ENCODE measurements around the gene ATXN1.

ATXN1 gene

DNA sequence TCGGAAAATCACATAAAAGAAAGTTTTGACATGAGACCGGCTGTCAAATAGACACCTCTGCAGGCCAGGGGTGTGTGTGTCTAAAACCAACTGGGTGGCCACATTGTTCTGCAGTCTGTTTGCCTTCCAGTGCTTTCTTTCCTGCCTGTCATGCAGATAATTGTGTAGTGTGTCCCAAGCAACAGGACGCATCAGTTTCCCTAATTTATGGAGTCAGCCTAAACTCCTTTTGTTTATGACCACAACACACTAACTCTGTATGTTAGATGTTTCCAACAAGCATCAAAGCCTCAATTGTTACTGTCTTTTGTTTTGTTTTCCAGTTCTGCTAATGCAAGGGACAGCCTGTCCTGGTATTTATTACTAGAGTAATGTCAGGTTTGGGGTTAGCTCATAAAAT, 205.7 kb downstream of the ATXN1 start:
- Histone ChIP-seq H3K14ac (ENCODE audit: low read length in 2 of 2) (no peak overlapping the region), H2AFZ (ENCODE audit: low read depth, low read length) (no peak overlapping the region), H3K9ac (ENCODE audit: low read length) (no peak overlapping the region), H3K79me1 (replicated peaks; ENCODE audit: low read length, poor library complexity, severe bottlenecking) (peaks cover 2% of the 10 kb centered on the region), H3K4ac (ENCODE audit: low read depth in 1 of 2, low read length in 2 of 2) (no peak overlapping the region), H2BK12ac (ENCODE audit: low read length in 2 of 2) (no peak overlapping the region), H3K9me3 (ENCODE audit: control insufficient read depth, low read length) (no peaks in the 10 kb centered on the region), H2BK15ac (ENCODE audit: low read depth, poor library complexity, severe bottlenecking) (no peak overlapping the region), H3K23ac (ENCODE audit: low read length in 2 of 2) (no peak overlapping the region), H3K4me2 (ENCODE audit: low read length, poor library complexity, severe bottlenecking) (no peak overlapping the region), H3K18ac (ENCODE audit: low read depth in 1 of 2, low read length in 2 of 2) (no peak overlapping the region), H2BK5ac (ENCODE audit: low read depth, low read length, poor library complexity, severe bottlenecking) (no peak overlapping the region), H4K91ac (ENCODE audit: low read length) (no peak overlapping the region), H3K27me3 (ENCODE audit: control insufficient read depth in 1 of 2, insufficient read depth in 1 of 2, low read length in 2 of 2) (no peaks in the 10 kb centered on the region), H3K4me3 (ENCODE audit: insufficient read depth in 1 of 2, low read depth in 1 of 2, low read length in 2 of 2) (no peak overlapping the region), H3K27ac (ENCODE audit: low read length, poor library complexity, severe bottlenecking) (no peak overlapping the region), H4K8ac (ENCODE audit: low read length) (no peak overlapping the region), H3K4me1 (ENCODE audit: control insufficient read depth, insufficient read depth, low read depth, low read length) (no peaks in the 10 kb centered on the region), H2BK120ac (ENCODE audit: low read depth, low read length) (no peak overlapping the region), H2AK5ac (ENCODE audit: low read length, severe bottlenecking) (no peak overlapping the region), H3K36me3 (ENCODE audit: control insufficient read depth in 1 of 2, insufficient read depth in 2 of 2, low read depth in 1 of 2, low read length in 2 of 2) (peaks cover 0 to 14% of the 10 kb centered on the region in 2 experiments)
- 80% methylated on average over 3 of the region's 3 CpGs for WGBS
- no peak for DNase-seq

DNA sequence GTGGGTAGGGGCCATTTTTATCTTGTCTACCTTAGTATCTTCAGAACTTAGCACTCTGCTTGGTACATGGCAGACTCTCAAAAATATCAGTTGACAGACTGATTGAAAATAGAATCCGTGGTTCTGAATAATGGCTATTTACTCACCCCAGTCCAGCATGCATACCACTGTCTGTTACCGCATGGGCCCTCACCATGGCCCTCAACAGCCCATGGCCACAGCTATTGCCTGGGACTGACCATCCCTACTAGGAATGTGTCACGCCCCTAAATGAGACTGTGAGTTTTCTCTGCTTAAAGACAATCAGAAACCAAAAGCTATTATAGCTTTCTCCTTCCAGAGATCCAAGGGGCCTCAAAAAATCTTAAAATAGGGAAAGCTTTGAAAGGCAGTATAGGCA, 207.7 kb downstream of the ATXN1 start:
- no peak overlapping the region for H3K9ac ChIP-seq (ENCODE audit: low read length)
- no peak overlapping the region for H3K23ac ChIP-seq (ENCODE audit: low read length in 2 of 2)
- H2BK5ac ChIP-seq (ENCODE audit: low read depth, low read length, poor library complexity, severe bottlenecking): no peak overlapping the region
- no peak overlapping the region for H2BK12ac ChIP-seq (ENCODE audit: low read length in 2 of 2)
- no peak overlapping the region for H3K18ac ChIP-seq (ENCODE audit: low read depth in 1 of 2, low read length in 2 of 2)
- H3K27me3 ChIP-seq (ENCODE audit: control insufficient read depth in 1 of 2, insufficient read depth in 1 of 2, low read length in 2 of 2): no peaks in the 10 kb centered on the region
- H2AK5ac ChIP-seq (ENCODE audit: low read length, severe bottlenecking): no peak overlapping the region
- H2BK15ac ChIP-seq (ENCODE audit: low read depth, poor library complexity, severe bottlenecking): no peak overlapping the region
- H4K8ac ChIP-seq (ENCODE audit: low read length): no peak overlapping the region
- H3K4me3 ChIP-seq (ENCODE audit: insufficient read depth in 1 of 2, low read depth in 1 of 2, low read length in 2 of 2): no peak overlapping the region
- H3K4ac ChIP-seq (ENCODE audit: low read depth in 1 of 2, low read length in 2 of 2): no peak overlapping the region
- no peak for DNase-seq
- no peak overlapping the region for H3K27ac ChIP-seq (ENCODE audit: low read length, poor library complexity, severe bottlenecking)
- H2BK120ac ChIP-seq (ENCODE audit: low read depth, low read length): no peak overlapping the region
- H3K79me1 ChIP-seq (replicated peaks; ENCODE audit: low read length, poor library complexity, severe bottlenecking): peaks cover 2% of the 10 kb centered on the region
- no peak overlapping the region for H4K91ac ChIP-seq (ENCODE audit: low read length)
- WGBS: 100% methylated on average over 3 of the region's 3 CpGs
- H2AFZ ChIP-seq (ENCODE audit: low read depth, low read length): no peak overlapping the region
- no peak overlapping the region for H3K14ac ChIP-seq (ENCODE audit: low read length in 2 of 2)
- H3K36me3 ChIP-seq (ENCODE audit: control insufficient read depth in 1 of 2, insufficient read depth in 2 of 2, low read depth in 1 of 2, low read length in 2 of 2): peaks cover 0 to 14% of the 10 kb centered on the region in 2 experiments
- H3K9me3 ChIP-seq (ENCODE audit: control insufficient read depth, low read length): no peaks in the 10 kb centered on the region
- no peaks in the 10 kb centered on the region for H3K4me1 ChIP-seq (ENCODE audit: control insufficient read depth, insufficient read depth, low read depth, low read length)
- no peak overlapping the region for H3K4me2 ChIP-seq (ENCODE audit: low read length, poor library complexity, severe bottlenecking)

DNA sequence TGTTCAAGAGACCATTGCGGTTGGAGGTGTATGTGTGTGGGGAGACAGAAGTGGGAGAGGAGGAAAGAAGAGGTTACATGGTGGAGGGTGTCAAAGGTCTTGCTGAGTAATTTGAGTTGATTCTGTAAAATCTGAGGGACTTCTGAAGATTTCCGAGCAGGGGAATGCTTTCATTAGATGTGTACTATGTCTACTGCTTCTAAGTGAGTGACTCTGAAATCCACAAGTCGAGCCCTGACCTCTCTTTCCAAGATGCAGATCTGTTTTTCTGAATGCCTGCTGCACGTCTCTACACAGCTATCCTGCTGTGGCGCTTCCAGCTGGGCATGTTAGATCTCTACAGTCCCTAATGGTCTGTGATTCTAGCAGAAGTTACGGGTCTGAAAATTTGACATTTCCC, 209.8 kb downstream of the ATXN1 start:
- no peak overlapping the region for H3K23ac ChIP-seq (ENCODE audit: low read length in 2 of 2)
- H2BK120ac ChIP-seq (ENCODE audit: low read depth, low read length): no peak overlapping the region
- H2AFZ ChIP-seq (ENCODE audit: low read depth, low read length): no peak overlapping the region
- no peak overlapping the region for H3K4me2 ChIP-seq (ENCODE audit: low read length, poor library complexity, severe bottlenecking)
- no peak overlapping the region for H3K14ac ChIP-seq (ENCODE audit: low read length in 2 of 2)
- H2BK12ac ChIP-seq (ENCODE audit: low read length in 2 of 2): no peak overlapping the region
- peaks cover 4 to 10% of the 10 kb centered on the region in 2 experiments for H3K36me3 ChIP-seq (ENCODE audit: control insufficient read depth in 1 of 2, insufficient read depth in 2 of 2, low read depth in 1 of 2, low read length in 2 of 2)
- H3K18ac ChIP-seq (ENCODE audit: low read depth in 1 of 2, low read length in 2 of 2): no peak overlapping the region
- no peaks in the 10 kb centered on the region for H3K4me1 ChIP-seq (ENCODE audit: control insufficient read depth, insufficient read depth, low read depth, low read length)
- DNase-seq: no peak
- H4K8ac ChIP-seq (ENCODE audit: low read length): no peak overlapping the region
- H4K91ac ChIP-seq (ENCODE audit: low read length): no peak overlapping the region
- no peak overlapping the region for H2BK5ac ChIP-seq (ENCODE audit: low read depth, low read length, poor library complexity, severe bottlenecking)
- H2BK15ac ChIP-seq (ENCODE audit: low read depth, poor library complexity, severe bottlenecking): no peak overlapping the region
- H2AK5ac ChIP-seq (ENCODE audit: low read length, severe bottlenecking): no peak overlapping the region
- WGBS: 93% methylated on average over 6 of the region's 6 CpGs
- H3K4ac ChIP-seq (ENCODE audit: low read depth in 1 of 2, low read length in 2 of 2): no peak overlapping the region
- no peaks in the 10 kb centered on the region for H3K27me3 ChIP-seq (ENCODE audit: control insufficient read depth in 1 of 2, insufficient read depth in 1 of 2, low read length in 2 of 2)
- no peaks in the 10 kb centered on the region for H3K9me3 ChIP-seq (ENCODE audit: control insufficient read depth, low read length)
- no peak overlapping the region for H3K27ac ChIP-seq (ENCODE audit: low read length, poor library complexity, severe bottlenecking)
- H3K79me1 ChIP-seq (replicated peaks; ENCODE audit: low read length, poor library complexity, severe bottlenecking): peaks cover 2% of the 10 kb centered on the region
- H3K9ac ChIP-seq (ENCODE audit: low read length): no peak overlapping the region
- no peak overlapping the region for H3K4me3 ChIP-seq (ENCODE audit: insufficient read depth in 1 of 2, low read depth in 1 of 2, low read length in 2 of 2)

DNA sequence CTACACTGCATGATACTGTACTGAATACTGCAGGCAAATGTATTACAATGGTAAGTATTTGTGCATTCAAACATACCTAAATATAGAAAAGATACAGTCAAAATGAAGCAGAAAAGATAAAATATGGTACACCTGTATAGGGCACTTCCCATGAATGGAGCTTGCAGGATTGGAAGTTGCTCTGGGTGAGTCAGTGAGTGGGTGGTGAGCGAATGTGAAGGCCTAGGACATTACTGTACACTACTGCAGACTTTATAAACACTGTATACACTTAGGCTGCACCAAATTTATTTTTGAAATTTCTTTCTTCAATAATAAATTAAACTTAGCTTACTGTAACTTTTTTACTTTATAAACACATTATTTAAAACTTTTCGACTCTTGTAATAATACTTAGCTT, 213.1 kb downstream of the ATXN1 start:
- H3K9ac ChIP-seq (ENCODE audit: low read length): no peak overlapping the region
- H3K4me3 ChIP-seq (ENCODE audit: insufficient read depth in 1 of 2, low read depth in 1 of 2, low read length in 2 of 2): no peak overlapping the region
- no peaks in the 10 kb centered on the region for H3K9me3 ChIP-seq (ENCODE audit: control insufficient read depth, low read length)
- no peak overlapping the region for H3K14ac ChIP-seq (ENCODE audit: low read length in 2 of 2)
- no peak overlapping the region for H4K91ac ChIP-seq (ENCODE audit: low read length)
- no peak overlapping the region for H4K8ac ChIP-seq (ENCODE audit: low read length)
- peaks cover 2% of the 10 kb centered on the region for H3K79me1 ChIP-seq (replicated peaks; ENCODE audit: low read length, poor library complexity, severe bottlenecking)
- no peak overlapping the region for H3K23ac ChIP-seq (ENCODE audit: low read length in 2 of 2)
- no peak overlapping the region for H2BK5ac ChIP-seq (ENCODE audit: low read depth, low read length, poor library complexity, severe bottlenecking)
- no peaks in the 10 kb centered on the region for H3K27me3 ChIP-seq (ENCODE audit: control insufficient read depth in 1 of 2, insufficient read depth in 1 of 2, low read length in 2 of 2)
- H3K4ac ChIP-seq (ENCODE audit: low read depth in 1 of 2, low read length in 2 of 2): no peak overlapping the region
- no peak for DNase-seq
- no peak overlapping the region for H2BK120ac ChIP-seq (ENCODE audit: low read depth, low read length)
- H3K36me3 ChIP-seq (ENCODE audit: control insufficient read depth in 1 of 2, insufficient read depth in 2 of 2, low read depth in 1 of 2, low read length in 2 of 2): peaks cover 6 to 12% of the 10 kb centered on the region in 2 experiments
- no peak overlapping the region for H2BK12ac ChIP-seq (ENCODE audit: low read length in 2 of 2)
- H3K18ac ChIP-seq (ENCODE audit: low read depth in 1 of 2, low read length in 2 of 2): no peak overlapping the region
- H3K4me2 ChIP-seq (ENCODE audit: low read length, poor library complexity, severe bottlenecking): no peak overlapping the region
- no peak overlapping the region for H2AK5ac ChIP-seq (ENCODE audit: low read length, severe bottlenecking)
- no peak overlapping the region for H3K27ac ChIP-seq (ENCODE audit: low read length, poor library complexity, severe bottlenecking)
- no peak overlapping the region for H2AFZ ChIP-seq (ENCODE audit: low read depth, low read length)
- WGBS: no CpG with 5 or more reads among the region's 2 CpGs
- H3K4me1 ChIP-seq (ENCODE audit: control insufficient read depth, insufficient read depth, low read depth, low read length): peaks cover 4% of the 10 kb centered on the region
- H2BK15ac ChIP-seq (ENCODE audit: low read depth, poor library complexity, severe bottlenecking): no peak overlapping the region
